HG03064 (cell line): ENCODE measurements around the gene IQGAP3.

Source experiments
- ATAC-seq: cut with Tn5 transposase; IDR thresholded peaks from one replicate; pipeline ENCODE4 v1.9.1; 2021; ENCODE audit warnings: low read depth; ENCODE audit not compliant: unreplicated experiment

The IQGAP3 gene

GRCh38 chr1:156547982-156548381 lies 24.4 kb downstream of the IQGAP3 start:
- ATAC-seq, result no peak

- no peak for ATAC-seq
Measured at GRCh38 chr1:156547434-156547833, 24.9 kb downstream of the IQGAP3 start.

GRCh38 chr1:156546267-156546666 lies 26.1 kb downstream of the IQGAP3 start:
- ATAC-seq, result no peak

GRCh38 chr1:156544592-156545102 lies 27.7 kb downstream of the IQGAP3 start:
- ATAC-seq, result no peak

GRCh38 chr1:156543066-156543465 lies 29.3 kb downstream of the IQGAP3 start:
- no peak for ATAC-seq

- no peak for ATAC-seq
Measured at GRCh38 chr1:156540955-156541354, 31.4 kb downstream of the IQGAP3 start.

GRCh38 chr1:156539818-156540355 lies 32.5 kb downstream of the IQGAP3 start:
- ATAC-seq, result no peak

- no peak for ATAC-seq
Measured at GRCh38 chr1:156538711-156539440, 33.5 kb downstream of the IQGAP3 start.

- no peak for ATAC-seq
Measured at GRCh38 chr1:156537027-156537426, 35.3 kb downstream of the IQGAP3 start.

GRCh38 chr1:156534424-156535060 lies 37.8 kb downstream of the IQGAP3 start:
- ATAC-seq, result no peak

GRCh38 chr1:156533568-156534220 lies 38.7 kb downstream of the IQGAP3 start:
- no peak for ATAC-seq

GRCh38 chr1:156532374-156532773 lies 40.0 kb downstream of the IQGAP3 start:
- ATAC-seq, result no peak

GRCh38 chr1:156530006-156530405 lies 42.4 kb downstream of the IQGAP3 start:
- no peak for ATAC-seq

GRCh38 chr1:156528875-156529425 lies 43.4 kb downstream of the IQGAP3 start:
- no peak for ATAC-seq

- no peak for ATAC-seq
Measured at GRCh38 chr1:156528231-156528630, 44.1 kb downstream of the IQGAP3 start.

GRCh38 chr1:156527584-156527983 lies 44.8 kb downstream of the IQGAP3 start:
- no peak for ATAC-seq

- ATAC-seq, result no peak
Measured at GRCh38 chr1:156525856-156526489, 46.4 kb downstream of the IQGAP3 start.

- no peak for ATAC-seq
Measured at GRCh38 chr1:156525071-156525501, 47.3 kb downstream of the IQGAP3 start.

- no peak for ATAC-seq
Measured at GRCh38 chr1:156524481-156524869, 47.9 kb downstream of the IQGAP3 start.

GRCh38 chr1:156523801-156524480 lies 48.4 kb downstream of the IQGAP3 start:
- no peak for ATAC-seq
